Subcutaneous adipose tissue (tissue), 4 donors: ENCODE data around the gene ENTPD1. TPM values are rescaled to one million over a fixed set of nuclear protein-coding genes. Genes with fewer than 3 reads are reported as not detected.

Experiments
- CTCF ChIP-seq: fragments of 450-650 bp; IDR thresholded peaks from one replicate; pipeline ENCODE4 v1.5.1; 2016; ENCODE audit warnings: low read depth, mild to moderate bottlenecking, control low read depth, antibody characterized with exemption, moderate library complexity
- total RNA-seq, 4 donors: library from RNA; depleted of rRNA; stranded (reverse); fragments of >200 nt; gene quantifications; one replicate each; pipeline ENCODE4 v1.1.0, GENCODE V29; 2016

The ENTPD1 gene
- total RNA-seq, 4 donors from 2014 or later = 16.2 to 28.7 (median 20.4) TPM

- no peak for TF ChIP-seq CTCF
Observed at GRCh38 chr10:95889830-95890229, 133.9 kb downstream of the ENTPD1 start.

GRCh38 chr10:95896071-95896850 lies 140.3 kb downstream of the ENTPD1 start:
- TF ChIP-seq CTCF = no peak

- TF ChIP-seq CTCF = no peak
Observed at GRCh38 chr10:95906677-95907455, 150.9 kb downstream of the ENTPD1 start.

GRCh38 chr10:95907456-95908253 lies 151.7 kb downstream of the ENTPD1 start, which contains the start of gene CC2D2B:
TSS of gene CC2D2B (plus strand) at chr10:95907975. CDS start at chr10:95911324, 3,349 bp downstream.
- no peak for TF ChIP-seq CTCF

- no peak for TF ChIP-seq CTCF
Observed at GRCh38 chr10:95908450-95908849, 152.5 kb downstream of the ENTPD1 start.

- TF ChIP-seq CTCF = no peak
Observed at GRCh38 chr10:95909561-95909960, 153.6 kb downstream of the ENTPD1 start.

Other genes starting within 250 kb of the ENTPD1 start
- 100 to 1,000 TPM; 460 to 715 (median 623) TPM for gene SORBS1, start 194.8 kb upstream of the ENTPD1 start, total RNA-seq
- gene ALDH18A1, start 99.5 kb upstream of the ENTPD1 start, total RNA-seq = 10 to 100 TPM; 18.5 to 29.0 (median 18.9) TPM
- 10 to 100 TPM; 16.0 to 27.6 (median 17.7) TPM for gene TCTN3, start 62.2 kb upstream of the ENTPD1 start, total RNA-seq
- 1 to 10 TPM; 1.1 to 4.4 (median 2.2) TPM for gene CC2D2B, start 151.8 kb downstream of the ENTPD1 start, total RNA-seq